K562 (cell line): Measurements from ENCODE around the gene SH3BGRL3. TPM values are rescaled to one million over a fixed set of nuclear protein-coding genes. Genes with fewer than 3 reads are reported as not detected.

Experiments used
- CREBBP ChIP-seq: IDR thresholded peaks from one replicate; pipeline ENCODE4 v1.6.1; 2012; ENCODE audit warnings: low read depth, mild to moderate bottlenecking, control low read depth, inconsistent platforms, low read length
- GTF2E2 ChIP-seq: fragments of 200-800 bp; sonication (Bioruptor generic); IDR thresholded peaks from 2 replicates; pipeline ENCODE4 v1.6.1; 2016; ENCODE audit warnings: missing genetic modification characterization, missing compliant biosample characterization
- HEY1 ChIP-seq: fragments of 250-450 bp; sonication (Bioruptor Pico); IDR thresholded peaks from 2 replicates; pipeline ENCODE4 v1.5.0; 2020; ENCODE audit warnings: mild to moderate bottlenecking, moderate library complexity, borderline replicate concordance
- HMGN3 ChIP-seq: IDR thresholded peaks from 2 replicates; pipeline ENCODE4 v1.6.1; 2011; ENCODE audit warnings: borderline replicate concordance, low read depth, mild to moderate bottlenecking, mixed read lengths, low read length; ENCODE audit not compliant: insufficient read length; ENCODE audit errors: extremely low read depth
- KDM1A ChIP-seq, 2 experiments: fragments of 450-650 bp; IDR thresholded peaks; 2 replicates each; pipeline ENCODE4 v1.6.1; 2016; ENCODE audit warnings: mild to moderate bottlenecking in 2 of 2
- KDM2B ChIP-seq: fragments of 250-450 bp; sonication (Bioruptor Pico); IDR thresholded peaks from 2 replicates; pipeline ENCODE4 v1.8.0; 2021; ENCODE audit warnings: mild to moderate bottlenecking, moderate library complexity
- MCM3 ChIP-seq: fragments of 450-650 bp; IDR thresholded peaks from 2 replicates; pipeline ENCODE4 v1.6.1; 2016
- MXI1 ChIP-seq: IDR thresholded peaks from 2 replicates; pipeline ENCODE4 v1.6.1; 2011; ENCODE audit warnings: low read depth, mild to moderate bottlenecking, improper control_type of control experiment, low read length
- NFATC3 ChIP-seq: fragments of 450-650 bp; IDR thresholded peaks from 2 replicates; pipeline ENCODE4 v1.6.1; 2017; ENCODE audit warnings: mild to moderate bottlenecking
- PHF21A ChIP-seq: fragments of 450-650 bp; IDR thresholded peaks from 2 replicates; pipeline ENCODE4 v1.6.1; 2017; ENCODE audit warnings: low read depth, borderline replicate concordance
- POLR2AphosphoS2 ChIP-seq: IDR thresholded peaks from 2 replicates; pipeline ENCODE4 v1.6.1; 2012; ENCODE audit warnings: low read length, improper control_type of control experiment
- POU5F1 ChIP-seq: fragments of 150-350 bp; IDR thresholded peaks from 2 replicates; pipeline ENCODE4 v1.6.1; 2014; ENCODE audit warnings: borderline replicate concordance, low read length, low read depth, mild to moderate bottlenecking; ENCODE audit not compliant: partially characterized antibody
- TCF15 ChIP-seq: fragments of 250-450 bp; sonication (Bioruptor Pico); IDR thresholded peaks from 2 replicates; pipeline ENCODE4 v1.8.0; 2022; ENCODE audit warnings: moderate library complexity, mild to moderate bottlenecking, inconsistent platforms
- YBX1 ChIP-seq: fragments of 450-650 bp; IDR thresholded peaks from 2 replicates; pipeline ENCODE4 v1.7.1; 2016; ENCODE audit warnings: mild to moderate bottlenecking
- ZBTB43 ChIP-seq: sonication (generic); formaldehyde crosslinking; IDR thresholded peaks from 2 replicates; pipeline ENCODE4 v1.8.0; 2023; ENCODE audit warnings: mild to moderate bottlenecking, missing genetic modification reagents
- ZFP1 ChIP-seq: fragments of 450-650 bp; formaldehyde crosslinking; IDR thresholded peaks from 2 replicates; pipeline ENCODE4 v1.4.0; 2020; ENCODE audit warnings: mild to moderate bottlenecking, mixed read lengths
- ZNF174 ChIP-seq: fragments of 250-450 bp; sonication (Bioruptor Pico); IDR thresholded peaks from 2 replicates; pipeline ENCODE4 v1.4.0; 2020; ENCODE audit warnings: mild to moderate bottlenecking
- ZNF696 ChIP-seq: fragments of 250-450 bp; sonication (Bioruptor Pico); conservative IDR thresholded peaks from 2 replicates; pipeline ENCODE4 v1.4.0; 2020; ENCODE audit warnings: mild to moderate bottlenecking, moderate library complexity
- ZNF75A ChIP-seq: fragments of 450-650 bp; formaldehyde crosslinking; IDR thresholded peaks from 2 replicates; pipeline ENCODE4 v1.4.0; 2020; ENCODE audit warnings: mild to moderate bottlenecking
- ZSCAN29 ChIP-seq: fragments of 450-650 bp; IDR thresholded peaks from 2 replicates; pipeline ENCODE4 v1.6.1; 2017
- polyA plus RNA-seq, 8 experiments: library from polyadenylated mRNA; depleted of rRNA in 4 of 8; stranded (reverse) in 5 of 8; unstranded in 3 of 8; fragments of >200 nt; fragmentation: Nextera tagmentation in 2 of 8; fragmentation: Illumina TruSeq in 1 of 8; extraction: Ambion mirVana in 2 of 8; extraction: Trizol in 1 of 8; gene quantifications; 2 replicates each; pipeline versions ENCODE4 v1.2.1 to v1.2.3, GENCODE V29; 2011 to 2014; ENCODE audit warnings: inconsistent platforms in 1 of 8, missing spikeins in 1 of 8
- total RNA-seq, 7 experiments: library from RNA; depleted of rRNA in 6 of 7; stranded (reverse); fragments of >200 nt in 6 of 7; fragmentation: Illumina TruSeq in 2 of 7; extraction: Trizol in 2 of 7; gene quantifications; 2 replicates each; pipeline versions ENCODE4 v1.2.1 to v1.2.3, GENCODE V29; 2011 to 2021; ENCODE audit warnings: low replicate concordance in 1 of 7
- TF ChIP-seq, protein P1 (sequence below): fragments of 250-450 bp; sonication (Bioruptor Pico); IDR thresholded peaks from 2 replicates; pipeline ENCODE4 v1.8.0; 2021; ENCODE audit warnings: moderate library complexity, mild to moderate bottlenecking, inconsistent platforms
- TF ChIP-seq, protein P2 (sequence below): sonication (generic); formaldehyde crosslinking; IDR thresholded peaks from 2 replicates; pipeline ENCODE4 v1.8.0; 2022; ENCODE audit warnings: mild to moderate bottlenecking, missing genetic modification reagents
- TF ChIP-seq, protein P3 (sequence below): fragments of 450-650 bp; formaldehyde crosslinking; IDR thresholded peaks from 2 replicates; pipeline ENCODE4 v1.4.0; 2022; ENCODE audit warnings: missing genetic modification characterization

Gene SH3BGRL3
- total and polyA plus RNA-seq, 9 of the 15 experiments (the other 6 are each of a cell fraction or from before 2014, with no cell fraction given): 30.3 to 140 (median 54.2) TPM

DNA sequence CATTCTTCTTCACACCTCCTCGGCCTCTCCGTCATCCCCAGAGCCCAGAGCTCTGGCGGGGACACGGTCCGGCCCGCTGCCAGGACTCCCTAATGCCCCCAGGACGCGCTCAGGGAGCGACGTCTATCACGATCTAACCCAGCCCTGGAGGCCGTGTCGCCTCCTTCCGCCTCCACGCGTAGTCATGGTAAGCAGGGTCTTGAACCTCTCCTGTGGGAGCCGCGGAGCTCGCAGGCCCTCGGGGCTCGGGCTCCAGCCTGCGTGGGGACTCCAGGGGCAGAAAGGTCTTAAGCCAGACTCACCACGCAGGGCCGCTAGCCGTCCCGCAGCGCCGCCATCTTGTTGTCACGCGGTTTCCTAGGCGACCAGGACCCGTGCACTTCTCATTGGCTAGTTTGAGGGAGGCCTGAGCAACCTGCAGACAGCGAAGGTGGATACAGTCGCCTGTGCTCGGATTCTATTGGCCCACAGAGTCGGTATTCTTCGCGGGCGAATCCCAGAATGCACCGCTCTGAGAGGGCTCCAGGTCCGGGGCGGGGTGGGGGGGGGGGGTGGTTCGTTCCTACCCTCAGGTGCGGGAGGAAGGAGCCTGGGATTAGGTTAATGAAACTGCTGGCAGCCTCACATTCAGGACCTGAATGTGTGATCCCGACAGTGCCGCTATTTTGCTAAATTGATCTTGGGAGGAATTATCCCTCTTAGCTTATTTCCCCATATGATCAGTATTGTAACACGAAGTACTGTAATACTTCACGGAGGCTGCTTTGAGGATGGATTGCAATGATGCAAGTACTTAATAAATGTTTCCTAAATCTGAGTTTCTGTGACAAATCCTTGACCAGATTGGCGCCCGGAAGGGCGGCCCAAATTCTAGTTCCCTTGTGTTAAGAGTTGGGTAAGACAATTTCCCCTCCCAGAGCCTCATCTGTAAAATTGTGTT lies 26.7 kb downstream of the SH3BGRL3 start, which contains the start of gene UBXN11 (continued):
- TF ChIP-seq HEY1 (CRISPR knock-in tag) (no peak), KDM2B (CRISPR knock-in tag) (no peak), HMGN3 (peak; percentile 51), MCM3 (no peak), NFATC3 (no peak), KDM1A (IDR thresholded peaks at IDR 0.05) (peak in 1 of 2 experiments; percentile 29; a peak in 1 of 4 replicates), MXI1 (peak; percentile 99), POU5F1 (no peak), ZSCAN29 (no peak), GTF2E2 (tag) (0 out of 2 replicates have a peak, but pooled peaks have one; percentile 46), CREBBP (no peak), ZNF174 (no peak), ZBTB43 (no peak), YBX1 (no peak), ZNF75A (CRISPR knock-in tag) (no peak), POLR2AphosphoS2 (no peak), ZFP1 (no peak), PHF21A (no peak), ZNF696 (CRISPR knock-in tag) (no peak), TCF15 (CRISPR knock-in tag) (no peak)
- TF ChIP-seq, protein P1, sequence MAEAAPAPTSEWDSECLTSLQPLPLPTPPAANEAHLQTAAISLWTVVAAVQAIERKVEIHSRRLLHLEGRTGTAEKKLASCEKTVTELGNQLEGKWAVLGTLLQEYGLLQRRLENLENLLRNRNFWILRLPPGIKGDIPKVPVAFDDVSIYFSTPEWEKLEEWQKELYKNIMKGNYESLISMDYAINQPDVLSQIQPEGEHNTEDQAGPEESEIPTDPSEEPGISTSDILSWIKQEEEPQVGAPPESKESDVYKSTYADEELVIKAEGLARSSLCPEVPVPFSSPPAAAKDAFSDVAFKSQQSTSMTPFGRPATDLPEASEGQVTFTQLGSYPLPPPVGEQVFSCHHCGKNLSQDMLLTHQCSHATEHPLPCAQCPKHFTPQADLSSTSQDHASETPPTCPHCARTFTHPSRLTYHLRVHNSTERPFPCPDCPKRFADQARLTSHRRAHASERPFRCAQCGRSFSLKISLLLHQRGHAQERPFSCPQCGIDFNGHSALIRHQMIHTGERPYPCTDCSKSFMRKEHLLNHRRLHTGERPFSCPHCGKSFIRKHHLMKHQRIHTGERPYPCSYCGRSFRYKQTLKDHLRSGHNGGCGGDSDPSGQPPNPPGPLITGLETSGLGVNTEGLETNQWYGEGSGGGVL (CRISPR knock-in tag): no peak
- TF ChIP-seq, protein P2, sequence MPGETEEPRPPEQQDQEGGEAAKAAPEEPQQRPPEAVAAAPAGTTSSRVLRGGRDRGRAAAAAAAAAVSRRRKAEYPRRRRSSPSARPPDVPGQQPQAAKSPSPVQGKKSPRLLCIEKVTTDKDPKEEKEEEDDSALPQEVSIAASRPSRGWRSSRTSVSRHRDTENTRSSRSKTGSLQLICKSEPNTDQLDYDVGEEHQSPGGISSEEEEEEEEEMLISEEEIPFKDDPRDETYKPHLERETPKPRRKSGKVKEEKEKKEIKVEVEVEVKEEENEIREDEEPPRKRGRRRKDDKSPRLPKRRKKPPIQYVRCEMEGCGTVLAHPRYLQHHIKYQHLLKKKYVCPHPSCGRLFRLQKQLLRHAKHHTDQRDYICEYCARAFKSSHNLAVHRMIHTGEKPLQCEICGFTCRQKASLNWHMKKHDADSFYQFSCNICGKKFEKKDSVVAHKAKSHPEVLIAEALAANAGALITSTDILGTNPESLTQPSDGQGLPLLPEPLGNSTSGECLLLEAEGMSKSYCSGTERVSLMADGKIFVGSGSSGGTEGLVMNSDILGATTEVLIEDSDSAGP (CRISPR knock-in tag): no peak
- TF ChIP-seq, protein P3, sequence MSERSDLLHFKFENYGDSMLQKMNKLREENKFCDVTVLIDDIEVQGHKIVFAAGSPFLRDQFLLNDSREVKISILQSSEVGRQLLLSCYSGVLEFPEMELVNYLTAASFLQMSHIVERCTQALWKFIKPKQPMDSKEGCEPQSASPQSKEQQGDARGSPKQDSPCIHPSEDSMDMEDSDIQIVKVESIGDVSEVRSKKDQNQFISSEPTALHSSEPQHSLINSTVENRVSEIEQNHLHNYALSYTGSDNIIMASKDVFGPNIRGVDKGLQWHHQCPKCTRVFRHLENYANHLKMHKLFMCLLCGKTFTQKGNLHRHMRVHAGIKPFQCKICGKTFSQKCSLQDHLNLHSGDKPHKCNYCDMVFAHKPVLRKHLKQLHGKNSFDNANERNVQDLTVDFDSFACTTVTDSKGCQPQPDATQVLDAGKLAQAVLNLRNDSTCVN (CRISPR knock-in tag): no peak
